GM21447 (cell line): ENCODE measurements around the gene ENTHD1.

Experiments
- ATAC-seq: cut with Tn5 transposase; IDR thresholded peaks from one replicate; pipeline ENCODE4 v1.9.1; 2021; ENCODE audit not compliant: unreplicated experiment

ENTHD1 gene, protein sequence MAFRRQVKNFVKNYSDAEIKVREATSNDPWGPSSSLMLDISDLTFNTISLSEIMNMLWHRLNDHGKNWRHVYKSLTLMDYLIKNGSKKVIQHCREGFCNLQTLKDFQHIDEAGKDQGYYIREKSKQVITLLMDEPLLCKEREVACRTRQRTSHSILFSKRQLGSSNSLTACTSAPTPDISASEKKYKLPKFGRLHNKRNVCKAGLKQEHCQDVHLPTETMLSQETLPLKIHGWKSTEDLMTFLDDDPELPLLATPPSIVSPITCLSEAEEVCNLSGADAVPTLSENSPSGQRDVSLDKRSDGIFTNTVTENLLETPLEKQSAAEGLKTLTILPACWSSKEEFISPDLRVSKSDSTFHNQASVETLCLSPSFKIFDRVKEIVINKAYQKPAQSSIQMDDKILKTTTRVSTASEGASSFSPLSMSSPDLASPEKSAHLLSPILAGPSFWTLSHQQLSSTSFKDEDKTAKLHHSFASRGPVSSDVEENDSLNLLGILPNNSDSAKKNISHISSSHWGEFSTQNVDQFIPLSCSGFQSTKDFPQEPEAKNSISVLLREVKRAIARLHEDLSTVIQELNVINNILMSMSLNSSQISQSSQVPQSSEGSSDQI

GRCh38 chr22:39893526-39893925 is at the start of gene ENTHD1:
Gene ENTHD1 (minus strand): TSS chr22:39893760. CDS start chr22:39887748, 6,012 bp downstream.
- no peak for ATAC-seq

DNA sequence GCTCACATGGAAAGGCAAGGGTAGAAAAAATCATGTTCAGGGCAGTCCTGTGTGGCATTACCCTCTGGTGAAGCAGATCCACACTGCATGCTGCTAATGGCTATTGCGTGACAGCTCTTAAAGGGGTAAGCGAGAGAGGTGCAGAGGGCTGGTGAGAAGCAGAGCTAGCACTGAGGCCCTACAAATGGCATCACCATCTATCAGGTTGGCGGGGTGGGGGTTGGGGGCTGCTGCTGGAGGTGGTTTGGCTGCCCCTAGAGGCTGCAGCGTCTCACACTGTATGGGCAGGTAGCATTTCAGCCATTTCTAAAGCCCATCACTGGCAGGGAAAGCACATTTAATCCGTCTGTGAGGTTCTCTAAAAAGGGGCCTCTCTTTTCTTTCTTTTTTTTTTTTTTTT is 49.8 kb upstream of the ENTHD1 start:
- no peak for ATAC-seq

GRCh38 chr22:39942439-39943230 is 49.1 kb upstream of the ENTHD1 start:
- ATAC-seq: no peak

GRCh38 chr22:39941601-39942000 is 48.0 kb upstream of the ENTHD1 start:
- ATAC-seq: no peak

DNA sequence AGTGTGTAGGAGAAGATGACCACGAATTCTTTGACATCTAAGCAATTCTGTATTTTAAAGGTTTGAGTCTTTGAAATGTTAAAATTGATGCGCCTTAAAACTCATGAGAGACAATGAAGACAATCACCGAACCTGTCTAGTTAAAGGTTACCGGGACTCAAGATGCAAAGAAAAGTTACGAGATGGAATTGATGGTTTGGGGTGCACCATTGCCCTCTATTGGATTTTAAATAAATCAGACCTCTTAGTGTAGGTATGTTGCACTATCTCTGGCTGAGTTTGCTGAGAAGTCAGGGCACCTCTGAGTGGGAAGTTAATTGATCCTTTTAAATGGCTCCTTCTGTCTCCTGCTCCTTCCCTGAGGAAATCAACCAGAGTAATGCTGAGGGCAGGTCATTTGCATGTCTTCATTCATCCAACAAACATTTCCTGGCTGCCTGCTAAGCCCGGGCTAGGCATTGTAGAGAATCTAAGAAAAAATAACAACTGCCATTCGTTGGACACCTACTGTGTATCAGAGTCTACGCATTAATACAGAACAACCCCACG is 47.3 kb upstream of the ENTHD1 start:
- no peak for ATAC-seq

DNA sequence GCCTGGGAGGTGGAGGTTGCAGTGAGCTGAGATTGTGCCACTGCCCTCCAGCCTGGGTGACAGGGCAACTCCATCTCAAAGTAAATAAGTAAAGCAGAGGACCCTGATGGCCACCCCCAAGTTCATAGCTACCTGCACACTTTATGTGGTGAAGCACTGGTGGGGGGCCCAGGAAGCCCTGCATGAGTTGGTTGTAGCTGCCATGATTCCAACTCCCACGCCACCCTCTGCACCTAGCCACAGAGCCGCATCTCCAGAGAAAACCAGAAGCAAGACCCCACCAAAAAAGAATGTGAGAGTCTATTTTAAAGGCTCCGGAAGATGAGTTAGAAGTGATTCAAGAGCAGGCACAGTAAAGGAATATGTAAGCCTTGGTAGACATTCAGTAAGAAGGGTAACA is 46.3 kb upstream of the ENTHD1 start:
- no peak for ATAC-seq

DNA sequence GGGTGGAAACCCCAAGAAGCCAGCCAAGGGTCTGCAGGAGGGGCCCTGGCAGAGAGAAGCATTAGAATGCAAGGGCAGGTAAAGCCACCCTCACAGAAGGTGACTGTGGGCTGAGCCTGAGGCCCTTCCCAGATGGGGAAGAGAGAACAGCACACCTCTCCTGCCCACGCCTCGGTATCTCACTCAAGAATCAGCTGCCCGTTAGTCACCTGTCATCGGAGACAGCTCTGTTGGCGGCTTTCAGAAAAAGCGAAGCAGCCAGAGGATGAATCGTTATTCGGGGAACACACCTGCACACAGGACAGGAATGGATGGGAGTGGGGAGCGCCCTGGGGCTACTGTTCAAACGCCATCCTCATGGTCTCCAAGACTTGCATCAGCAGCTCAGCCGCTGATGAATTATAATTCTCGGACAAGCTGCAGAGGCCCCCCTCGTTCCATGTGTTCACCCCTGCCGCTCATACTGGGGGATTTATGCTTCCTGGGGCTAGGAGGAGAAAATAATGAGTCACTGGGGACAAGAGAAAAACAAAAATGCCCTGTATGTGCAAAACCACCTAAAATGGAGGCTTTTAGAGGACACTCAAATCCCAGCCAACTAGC is 45.0 kb upstream of the ENTHD1 start:
- ATAC-seq: no peak

- no peak for ATAC-seq
Observed at GRCh38 chr22:39937906-39938305, 44.3 kb upstream of the ENTHD1 start.

- ATAC-seq: no peak
Observed at GRCh38 chr22:39936523-39937145, 43.1 kb upstream of the ENTHD1 start.

DNA sequence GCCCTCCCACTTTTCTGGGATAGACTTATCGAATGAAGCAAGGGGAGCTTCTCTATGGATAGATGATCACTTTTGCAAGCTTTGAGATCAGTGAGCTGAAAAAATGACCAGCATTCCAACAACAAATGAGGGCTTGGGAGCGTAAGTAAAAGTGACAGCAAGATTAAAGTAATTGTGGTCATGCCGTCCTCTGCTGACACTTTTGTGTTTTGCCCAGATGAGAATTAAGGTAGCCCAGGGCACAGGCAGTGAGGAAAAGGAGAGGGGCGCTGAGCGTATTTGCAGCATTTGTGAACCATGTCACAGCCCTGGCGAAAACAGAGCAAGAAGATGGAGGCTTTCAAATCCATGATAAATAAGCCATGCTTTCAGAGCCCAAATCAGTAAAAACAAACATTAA is 42.1 kb upstream of the ENTHD1 start:
- no peak for ATAC-seq

DNA sequence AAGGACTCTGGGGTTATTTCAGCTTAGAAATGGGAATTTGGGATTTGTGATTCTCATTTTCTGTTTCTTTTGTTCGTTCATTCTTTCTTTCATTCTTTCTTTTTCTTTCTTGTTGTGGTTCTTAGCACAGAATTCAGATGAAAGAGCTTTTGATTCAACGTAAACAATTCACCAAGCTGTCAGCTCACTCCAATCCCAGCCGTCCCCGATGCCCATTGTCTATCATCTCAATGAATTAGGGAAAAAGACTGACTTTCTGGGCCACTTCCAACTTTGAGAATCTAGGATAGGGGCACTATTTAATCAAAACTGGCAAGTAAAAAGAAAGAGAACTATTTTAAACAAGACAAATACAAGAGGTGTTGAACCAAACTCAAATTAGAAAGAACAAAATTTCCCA is 41.6 kb upstream of the ENTHD1 start:
- no peak for ATAC-seq

DNA sequence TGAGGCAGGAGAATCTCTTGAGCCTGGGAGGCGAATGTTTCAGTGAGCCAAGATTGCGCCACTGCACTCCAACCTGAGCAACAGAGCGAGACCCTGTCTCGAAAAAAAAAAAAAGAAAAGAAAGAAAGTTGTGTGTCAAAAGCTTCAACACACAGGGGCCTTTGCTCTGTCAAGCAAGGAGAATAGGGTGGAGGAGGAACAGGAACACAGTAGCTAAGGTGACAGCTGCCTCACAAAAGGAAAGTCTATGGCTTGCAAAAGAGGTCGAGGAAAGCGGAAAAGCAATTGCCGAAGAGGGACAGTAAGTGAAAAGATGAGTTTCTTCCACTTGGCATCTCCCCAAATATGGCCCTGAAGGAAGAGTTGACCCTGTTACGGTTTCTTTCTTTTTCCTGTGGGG is 40.2 kb upstream of the ENTHD1 start:
- ATAC-seq: no peak

DNA sequence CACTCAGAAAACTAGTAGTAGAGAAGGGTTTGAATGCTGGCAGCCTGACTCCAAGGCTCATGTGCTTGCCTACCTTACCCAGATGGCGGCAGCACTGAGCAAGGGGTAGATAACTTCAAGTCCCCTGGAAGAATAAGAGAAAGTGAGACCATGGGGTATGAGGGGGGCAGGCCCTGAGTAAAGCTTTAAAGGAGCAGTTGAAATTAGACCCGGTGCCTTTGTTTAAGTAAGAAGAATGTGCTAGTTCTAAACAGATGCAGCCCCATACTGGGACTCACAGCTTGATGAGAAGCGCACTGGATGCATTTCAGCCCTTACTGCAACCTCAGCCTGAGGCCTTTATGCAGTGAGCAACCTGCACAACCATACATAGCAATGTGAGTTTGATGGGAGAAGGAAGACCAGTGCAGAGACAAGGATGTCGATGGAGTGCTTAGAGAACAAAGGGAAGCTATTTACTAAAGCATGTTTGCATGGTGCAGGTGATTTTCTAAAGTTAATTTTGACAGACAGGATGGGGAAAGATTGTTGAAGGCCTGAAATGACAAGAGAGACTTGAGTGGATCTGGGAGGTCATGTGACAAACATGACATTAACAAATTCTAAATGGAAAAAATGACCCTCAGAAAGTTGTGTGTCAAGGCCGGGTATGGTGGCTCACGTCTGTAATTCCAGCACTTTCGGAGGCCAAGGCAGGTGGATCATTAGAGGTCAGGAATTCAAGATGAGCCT is 39.5 kb upstream of the ENTHD1 start:
- no peak for ATAC-seq

DNA sequence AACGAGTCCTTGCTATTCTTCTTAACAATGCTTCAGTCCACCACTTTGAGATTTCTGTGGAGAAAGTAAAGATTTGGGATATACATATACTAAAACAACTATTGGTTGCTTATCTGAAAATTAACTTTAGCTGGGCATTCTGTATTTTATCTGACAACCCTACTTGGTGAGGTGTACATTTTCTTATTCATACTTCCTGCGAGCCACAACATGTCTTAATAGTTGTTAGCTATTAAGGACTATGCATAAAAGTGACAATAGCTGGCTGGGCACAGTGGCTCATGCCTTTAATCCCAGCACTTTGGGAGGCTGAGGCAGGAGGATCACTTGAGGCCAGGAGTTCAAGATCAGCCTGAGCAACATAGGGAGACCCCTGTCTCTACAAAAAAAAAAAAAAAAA is 38.6 kb upstream of the ENTHD1 start:
- ATAC-seq: no peak

DNA sequence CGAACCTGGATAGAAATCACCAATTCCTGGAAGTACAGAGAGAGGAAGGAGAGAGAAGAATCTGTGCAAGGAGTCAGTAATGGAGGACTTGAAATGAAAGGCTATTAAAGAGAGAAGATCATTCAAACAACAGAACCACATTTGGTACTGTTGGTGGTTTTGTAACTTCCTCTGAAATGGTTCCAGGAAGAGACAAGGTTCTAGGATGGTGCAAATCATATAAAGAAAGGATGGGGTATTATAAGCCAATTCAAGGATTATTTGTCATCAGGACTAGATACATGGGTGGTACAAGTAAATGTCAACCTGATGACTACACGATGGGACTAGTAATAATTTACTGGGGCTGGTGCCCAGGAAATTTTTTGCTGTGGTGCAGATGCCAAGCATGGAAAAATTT is 37.7 kb upstream of the ENTHD1 start:
- no peak for ATAC-seq

DNA sequence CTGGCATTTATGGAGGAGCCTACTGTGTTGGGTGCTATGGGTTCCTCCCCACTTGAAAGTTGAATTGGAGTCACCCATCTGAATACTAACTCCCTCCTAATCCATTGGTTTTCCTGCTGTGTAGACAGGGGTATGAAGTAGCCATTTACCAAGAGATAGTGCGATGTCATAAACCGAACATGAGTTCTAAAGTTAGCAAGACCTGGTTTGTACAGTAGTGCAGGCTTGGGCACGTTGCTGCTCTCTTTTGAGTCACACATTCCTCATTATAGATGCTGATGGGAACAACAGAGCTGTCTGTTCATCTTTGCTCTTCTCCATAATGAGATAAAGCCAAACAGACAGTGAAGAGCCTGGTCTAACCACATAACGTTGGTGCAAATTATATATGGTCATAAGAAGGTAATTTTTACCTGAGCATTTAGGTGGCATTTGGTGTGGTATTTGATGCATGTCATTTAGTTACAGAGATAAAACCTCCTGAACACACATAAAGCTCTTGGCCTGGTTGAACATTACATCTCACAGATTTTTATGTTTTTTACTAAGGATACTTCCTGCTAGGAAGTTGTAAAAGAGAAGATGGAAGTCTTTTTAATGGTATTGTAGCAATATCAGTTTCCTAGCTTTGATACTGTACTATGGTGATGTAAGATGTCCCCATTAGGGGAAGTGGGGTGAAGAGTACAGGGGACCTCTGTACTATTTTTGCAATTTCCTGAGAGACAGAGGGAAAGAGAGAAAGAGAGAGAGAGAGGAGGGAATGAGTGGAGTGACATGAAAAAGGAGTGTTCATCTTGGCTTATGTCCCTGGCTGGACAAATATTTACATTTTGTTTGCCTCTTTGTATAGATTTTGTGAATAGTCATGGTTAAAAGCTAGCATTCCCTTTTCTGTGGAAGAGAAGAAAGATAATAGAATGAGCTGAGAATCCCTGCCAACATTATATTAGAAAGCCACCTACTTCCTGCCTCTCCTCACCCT is 35.3 kb upstream of the ENTHD1 start:
- ATAC-seq: no peak

- no peak for ATAC-seq
Observed at GRCh38 chr22:39927544-39927943, 34.0 kb upstream of the ENTHD1 start.

- ATAC-seq: no peak
Observed at GRCh38 chr22:39926753-39927152, 33.2 kb upstream of the ENTHD1 start.
